Measurements from ENCODE around the gene KIAA2012.

- no peak for TF ChIP-seq POLR2A (IDR thresholded peaks at IDR 0.05)
- TF ChIP-seq, protein P1, sequence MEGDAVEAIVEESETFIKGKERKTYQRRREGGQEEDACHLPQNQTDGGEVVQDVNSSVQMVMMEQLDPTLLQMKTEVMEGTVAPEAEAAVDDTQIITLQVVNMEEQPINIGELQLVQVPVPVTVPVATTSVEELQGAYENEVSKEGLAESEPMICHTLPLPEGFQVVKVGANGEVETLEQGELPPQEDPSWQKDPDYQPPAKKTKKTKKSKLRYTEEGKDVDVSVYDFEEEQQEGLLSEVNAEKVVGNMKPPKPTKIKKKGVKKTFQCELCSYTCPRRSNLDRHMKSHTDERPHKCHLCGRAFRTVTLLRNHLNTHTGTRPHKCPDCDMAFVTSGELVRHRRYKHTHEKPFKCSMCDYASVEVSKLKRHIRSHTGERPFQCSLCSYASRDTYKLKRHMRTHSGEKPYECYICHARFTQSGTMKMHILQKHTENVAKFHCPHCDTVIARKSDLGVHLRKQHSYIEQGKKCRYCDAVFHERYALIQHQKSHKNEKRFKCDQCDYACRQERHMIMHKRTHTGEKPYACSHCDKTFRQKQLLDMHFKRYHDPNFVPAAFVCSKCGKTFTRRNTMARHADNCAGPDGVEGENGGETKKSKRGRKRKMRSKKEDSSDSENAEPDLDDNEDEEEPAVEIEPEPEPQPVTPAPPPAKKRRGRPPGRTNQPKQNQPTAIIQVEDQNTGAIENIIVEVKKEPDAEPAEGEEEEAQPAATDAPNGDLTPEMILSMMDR (IDR thresholded peaks at IDR 0.05), result no peak
- TF ChIP-seq EP300 (IDR thresholded peaks at IDR 0.05), result no peak
Observed at GRCh38 chr2:202158796-202159195, 85.7 kb downstream of the KIAA2012 start.
